ENCODE data around the gene MDH1B. TPM values are rescaled to one million over a fixed set of nuclear protein-coding genes. Genes with fewer than 3 reads are reported as not detected.
"Not testable (repeated sequence)": the region's sequence is repeated elsewhere in the genome, so short reads cannot be mapped to it uniquely, and the experiment has no call there.

The MDH1B gene
- total RNA-seq = 10 to 100 TPM in 1 of 4 donors, 1 to 10 TPM in 1, under 1 TPM in 1, not detected in 1; 0.40 to 23.9 (median 1.1) TPM

- peaks cover 0 to 5% (median 0%) of the 10 kb centered on the region in 3 donors for H3K36me3 ChIP-seq
- DNase-seq = peak; percentile 80 to 94 (median 85)
- no peaks in the 10 kb centered on the region for H3K27me3 ChIP-seq
- peak within 1 kb of the TSS; percentile 59 to 75 (median 66) for H3K4me3 ChIP-seq
- peaks cover 0 to 32% (median 0%) of the 10 kb centered on the region in 4 donors for H3K4me1 ChIP-seq
- H3K9me3 ChIP-seq = no peaks in the 10 kb centered on the region
- peak within 1 kb of the TSS; percentile 69 to 84 (median 78) for H3K27ac ChIP-seq
- TF ChIP-seq POLR2A (IDR thresholded peaks at IDR 0.05) (peak; percentile 19 to 67), CTCF (IDR thresholded peaks at IDR 0.05) (no peak)
These were observed at the start of gene MDH1B, which contains the start of gene FASTKD2 for GRCh38 chr2:206765242-206766056. TSS of gene MDH1B (minus strand) at chr2:206765328. CDS start at chr2:206765271, 57 bp downstream. TSS of gene FASTKD2 (plus strand) at chr2:206765606. CDS start at chr2:206766694, 1,088 bp downstream.

GRCh38 chr2:206814498-206814897 is 49.4 kb upstream of the MDH1B start:
- Histone ChIP-seq H3K27ac (no peak overlapping the region), H3K4me1 (no peaks in the 10 kb centered on the region), H3K9me3 (no peaks in the 10 kb centered on the region), H3K36me3 (no peaks in the 10 kb centered on the region), H3K27me3 (no peaks in the 10 kb centered on the region), H3K4me3 (no peak overlapping the region)
- no peak for DNase-seq
- TF ChIP-seq POLR2A (IDR thresholded peaks at IDR 0.05) = no peak
- TF ChIP-seq CTCF (IDR thresholded peaks at IDR 0.05) = no peak

- DNase-seq, H3K4me3 ChIP-seq, H3K27ac ChIP-seq: not testable (repeated sequence)
These were observed 47.3 kb upstream of the MDH1B start for GRCh38 chr2:206812471-206812870.

GRCh38 chr2:206807624-206808023 is 42.5 kb upstream of the MDH1B start:
- H3K27me3 ChIP-seq, H3K9me3 ChIP-seq, H3K27ac ChIP-seq, H3K4me3 ChIP-seq, H3K36me3 ChIP-seq, DNase-seq, H3K4me1 ChIP-seq: not testable (repeated sequence)

More at GRCh38 chr2:206812471-206812870, 47.3 kb upstream of the MDH1B start:
- H3K27me3 ChIP-seq, H3K4me1 ChIP-seq, H3K9me3 ChIP-seq, H3K36me3 ChIP-seq: not testable (repeated sequence)

GRCh38 chr2:206805887-206806607 is 40.9 kb upstream of the MDH1B start:
- H3K27ac ChIP-seq = no peak overlapping the region
- DNase-seq = no peak
- H3K4me1 ChIP-seq = no peaks in the 10 kb centered on the region
- H3K4me3 ChIP-seq = no peak overlapping the region
- H3K36me3 ChIP-seq = no peaks in the 10 kb centered on the region
- no peak for TF ChIP-seq CTCF (IDR thresholded peaks at IDR 0.05)
- TF ChIP-seq POLR2A (IDR thresholded peaks at IDR 0.05) = no peak
- no peaks in the 10 kb centered on the region for H3K9me3 ChIP-seq
- H3K27me3 ChIP-seq = no peaks in the 10 kb centered on the region

GRCh38 chr2:206804326-206804725 is 39.2 kb upstream of the MDH1B start:
- H3K27ac ChIP-seq = no peak overlapping the region
- DNase-seq = no peak
- no peaks in the 10 kb centered on the region for H3K27me3 ChIP-seq
- TF ChIP-seq POLR2A (IDR thresholded peaks at IDR 0.05) = no peak
- TF ChIP-seq CTCF (IDR thresholded peaks at IDR 0.05) = no peak
- peaks cover 0 to 6% (median 0%) of the 10 kb centered on the region in 4 donors for H3K4me1 ChIP-seq
- H3K9me3 ChIP-seq = no peaks in the 10 kb centered on the region
- no peaks in the 10 kb centered on the region for H3K36me3 ChIP-seq
- H3K4me3 ChIP-seq = no peak overlapping the region
